ENCODE measurements around the gene OGDH.

- no peak for TF ChIP-seq CTCF (IDR thresholded peaks at IDR 0.05)
- TF ChIP-seq POLR2AphosphoS5 (IDR thresholded peaks at IDR 0.05): no peak
- no peak for TF ChIP-seq EP300 (IDR thresholded peaks at IDR 0.05)
Measured at GRCh38 chr7:44713141-44713540, 106.7 kb downstream of the OGDH start.
